CD4-positive, alpha-beta T cell treated with Interleukin-15 for 1 hour (primary cell): ENCODE results near the gene PRUNE1.
A peak's percentile ranks its signal among the peaks of the same experiment; 100 is the strongest.

ENCODE experiments used
- DNase-seq: peaks from one replicate; pipeline ENCODE4 v3.0.0-alpha.2; 2020

The PRUNE1 gene

DNA sequence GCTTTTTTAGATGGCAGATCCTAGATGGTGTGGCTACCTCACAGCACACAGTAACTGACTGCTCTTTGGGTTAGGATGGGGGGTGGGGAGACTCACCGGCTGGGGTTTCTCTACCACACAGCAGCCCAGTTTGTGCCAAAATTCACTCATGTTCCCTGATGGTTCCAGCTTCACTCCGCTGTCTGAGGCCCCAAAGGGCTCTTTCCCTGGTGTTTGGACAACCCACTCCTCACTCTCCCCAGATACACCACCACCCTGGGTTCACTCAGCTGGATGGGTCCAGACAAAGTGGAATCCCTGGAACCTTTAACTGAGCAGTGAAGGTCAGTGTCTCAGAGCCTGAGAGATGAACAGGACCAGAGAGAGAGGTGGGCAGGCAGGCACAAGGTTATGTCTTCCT lies 47.3 kb downstream of the PRUNE1 start:
- DNase-seq: no peak

DNA sequence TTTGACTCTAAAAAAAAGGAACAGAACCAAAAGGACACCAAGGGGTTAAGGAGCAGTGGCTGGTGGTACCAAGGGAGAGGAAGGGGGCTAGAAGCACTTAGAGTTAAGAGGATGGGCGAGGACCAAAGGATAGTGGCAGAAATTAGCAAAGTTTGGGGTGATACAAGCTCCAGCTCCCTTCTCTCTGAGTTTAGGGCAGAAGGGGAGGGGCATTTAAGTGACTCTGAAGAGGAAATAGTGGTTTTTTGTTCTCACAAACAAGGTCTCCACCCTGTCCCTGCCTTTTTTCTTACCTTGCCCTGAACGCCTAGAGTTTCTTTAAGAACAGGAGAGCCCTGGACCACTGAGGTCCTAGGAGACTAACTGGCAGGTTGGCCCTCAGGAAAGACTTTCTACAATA lies 47.9 kb downstream of the PRUNE1 start:
- DNase-seq: peak; percentile 49

DNA sequence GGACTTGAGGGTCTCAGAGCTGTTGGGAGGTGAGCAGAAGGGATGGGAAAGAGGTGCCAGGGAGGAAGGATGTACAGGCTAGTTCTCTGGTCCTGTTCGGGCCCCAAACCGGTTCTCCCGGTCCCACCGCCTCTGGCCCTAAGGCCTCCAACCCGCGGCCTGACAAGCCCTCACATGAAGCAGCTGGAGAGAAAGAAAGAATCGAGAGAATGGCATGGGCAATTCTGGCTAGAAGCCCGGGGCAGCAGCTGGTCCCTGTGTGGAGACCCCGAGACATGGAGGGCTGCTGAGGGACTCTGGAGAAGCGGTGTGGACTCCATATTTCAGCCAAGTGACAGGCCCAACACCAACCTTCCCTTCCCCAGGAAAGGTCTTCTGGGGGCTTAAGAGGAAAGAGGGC lies 50.4 kb downstream of the PRUNE1 start:
- no peak for DNase-seq

DNA sequence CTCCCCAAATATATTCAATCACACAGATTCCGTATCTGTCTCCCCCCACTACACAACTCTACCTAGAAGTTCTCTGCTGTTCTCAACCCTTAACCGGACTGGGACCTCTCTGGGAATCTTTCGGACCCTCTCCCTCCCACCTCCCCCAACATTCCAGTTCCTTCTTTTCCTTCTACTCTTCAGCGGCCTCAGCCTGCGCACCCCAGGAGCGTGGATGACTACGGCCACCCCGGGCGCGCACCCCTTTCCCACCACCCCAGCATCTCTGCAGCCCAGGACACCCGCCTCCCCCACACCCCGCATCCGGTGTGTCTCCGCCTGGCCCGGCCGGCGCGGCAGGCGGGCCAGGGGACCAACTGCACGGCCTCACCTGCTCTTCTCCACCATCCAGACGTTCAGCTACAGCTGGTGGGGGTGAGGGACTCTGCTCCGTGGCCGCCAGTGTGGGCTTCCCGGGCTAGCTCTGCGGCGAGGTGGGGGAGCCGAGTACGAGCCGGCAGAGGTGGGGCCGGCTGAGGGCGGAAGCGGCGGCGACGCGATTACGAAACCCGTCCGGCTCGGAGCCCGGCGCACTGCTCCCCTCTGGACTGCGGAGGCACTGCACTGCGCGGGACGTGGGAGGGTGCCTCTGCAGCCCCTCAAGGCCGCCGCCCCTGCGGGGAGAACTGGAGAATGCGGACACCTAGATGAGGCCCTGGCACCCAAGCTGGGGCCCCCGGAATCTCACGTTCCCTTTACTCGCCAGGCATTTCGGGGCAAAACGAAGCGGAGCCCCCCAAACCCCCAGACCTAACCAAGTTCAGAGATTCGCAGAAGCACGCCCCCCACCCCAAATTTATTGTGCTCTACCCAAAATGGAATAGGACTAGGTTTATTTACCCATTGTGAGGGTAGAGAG lies 51.1 kb downstream of the PRUNE1 start, which contains the start of gene CDC42SE1:
Gene CDC42SE1, minus strand, starts transcription at position 514 of the 898 bp plus-strand sequence. CDS start 3,892 bp downstream, outside the sequence.
- DNase-seq: peak; percentile 89

DNA sequence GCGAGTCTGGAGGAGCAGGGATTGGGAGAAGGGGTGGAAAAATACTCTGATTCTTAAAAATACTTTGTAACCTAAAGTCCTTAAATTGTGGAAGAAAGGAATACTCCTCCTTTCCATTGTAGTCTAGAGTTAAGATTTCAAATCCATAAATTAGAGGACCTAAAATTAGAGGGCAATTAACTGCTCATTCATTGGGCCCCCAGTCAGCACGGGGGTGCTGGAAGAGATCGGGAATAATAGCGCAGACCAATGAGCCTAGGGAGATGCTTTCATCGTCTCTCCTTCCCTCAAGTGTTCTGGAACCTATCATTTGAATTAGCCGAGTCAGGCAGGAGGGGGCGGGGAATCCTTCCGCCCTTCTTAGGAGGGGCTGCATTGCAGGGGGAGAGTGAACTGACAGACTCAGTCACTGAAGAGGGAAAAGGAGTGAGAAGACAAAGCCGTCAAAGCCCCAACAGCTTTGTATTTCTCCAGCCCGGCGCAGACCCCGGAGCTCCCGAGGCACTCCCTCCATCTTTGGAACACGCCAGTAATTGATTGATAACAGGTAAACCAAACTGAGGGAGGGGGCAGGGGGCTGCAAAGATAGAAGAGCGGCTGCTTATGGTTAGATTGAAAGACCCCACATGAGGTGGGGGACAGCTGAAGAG lies 51.9 kb downstream of the PRUNE1 start, which contains the start of gene MLLT11:
Gene MLLT11, plus strand, starts transcription at position 391 of the 650 bp plus-strand sequence. CDS start 6,828 bp downstream, outside the sequence.
- DNase-seq: no peak

DNA sequence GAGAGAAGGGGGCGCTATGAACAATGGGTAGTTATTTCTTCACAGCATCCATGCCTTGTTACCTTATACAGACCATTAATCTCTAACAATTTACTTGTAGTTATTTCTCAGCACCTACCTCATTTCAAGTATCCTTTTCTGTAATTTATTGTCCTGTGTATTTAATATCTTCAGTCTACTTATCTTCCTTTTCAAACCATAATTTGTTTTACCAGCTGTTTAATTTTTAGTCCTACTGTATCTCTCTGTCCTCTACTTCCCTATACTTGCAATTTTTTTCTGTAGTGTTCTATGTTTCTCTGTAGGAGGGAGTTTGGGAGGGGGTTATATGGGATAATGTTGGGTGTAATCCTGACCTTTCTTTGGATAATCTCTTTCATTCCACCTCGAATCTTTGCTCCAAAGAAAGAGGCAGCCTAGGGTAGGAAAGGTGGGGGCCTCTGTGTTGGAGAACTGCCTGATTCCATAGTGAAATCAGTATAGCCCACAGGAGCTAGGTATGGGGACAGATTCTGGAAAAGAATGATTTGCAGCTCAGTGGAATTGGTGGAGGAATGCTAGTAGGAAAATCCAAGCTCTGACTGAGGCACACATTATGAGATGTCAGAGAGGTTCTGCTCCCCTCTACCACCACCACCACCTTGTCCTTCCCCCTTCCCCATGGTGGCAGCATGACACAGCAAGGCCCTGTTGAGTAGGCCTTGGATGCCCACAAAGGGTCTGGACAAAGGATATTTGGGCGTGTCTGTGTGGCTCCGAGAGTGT lies 52.6 kb downstream of the PRUNE1 start:
- no peak for DNase-seq

DNA sequence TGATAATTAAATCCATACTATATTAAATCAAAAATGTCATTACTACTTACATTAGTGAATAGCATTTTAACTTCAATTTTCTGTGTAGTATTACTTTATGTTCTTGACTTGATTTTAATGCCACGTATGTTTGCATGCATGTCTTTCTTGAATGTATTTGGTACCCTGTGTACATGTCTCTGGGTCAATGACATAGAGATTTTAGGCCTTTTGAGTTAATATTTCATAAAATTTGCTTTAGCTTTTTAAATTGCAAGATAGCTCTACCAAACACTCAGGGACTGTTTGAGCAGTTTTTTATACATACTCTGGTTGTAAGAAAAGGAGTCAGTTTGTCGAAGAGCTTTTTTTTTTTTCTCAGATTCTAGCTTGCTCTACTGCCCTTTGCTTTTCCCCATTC lies 53.5 kb downstream of the PRUNE1 start:
- no peak for DNase-seq

DNA sequence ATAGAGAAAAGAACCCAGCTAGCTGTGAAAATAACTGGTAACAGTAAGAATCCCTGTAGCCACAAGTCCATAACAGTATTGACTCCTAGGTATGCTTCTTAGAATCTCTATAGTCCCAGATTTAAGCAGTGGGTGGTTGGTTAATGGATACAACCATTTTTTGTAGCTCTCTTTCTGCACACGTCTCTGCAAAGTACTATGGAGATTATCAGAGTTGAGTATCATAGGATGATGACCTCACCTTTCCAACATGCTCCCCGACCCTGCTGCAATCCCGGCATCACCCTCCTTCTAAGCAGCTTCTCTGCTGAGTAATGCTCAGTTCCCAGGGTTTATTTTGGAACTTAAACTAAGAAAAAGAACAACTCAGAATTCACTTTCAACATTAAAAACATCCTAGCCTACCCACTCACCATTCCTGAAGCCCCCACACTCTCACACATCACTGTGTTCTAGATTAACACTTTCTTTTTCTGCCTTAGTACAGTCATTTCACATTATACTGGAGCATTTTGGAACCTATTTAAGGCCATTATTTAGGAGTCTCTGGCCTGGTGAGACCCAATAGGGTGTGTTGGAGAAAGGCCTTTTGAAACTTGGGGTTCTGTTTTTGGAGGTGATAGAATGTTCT lies 54.6 kb downstream of the PRUNE1 start:
- no peak for DNase-seq

DNA sequence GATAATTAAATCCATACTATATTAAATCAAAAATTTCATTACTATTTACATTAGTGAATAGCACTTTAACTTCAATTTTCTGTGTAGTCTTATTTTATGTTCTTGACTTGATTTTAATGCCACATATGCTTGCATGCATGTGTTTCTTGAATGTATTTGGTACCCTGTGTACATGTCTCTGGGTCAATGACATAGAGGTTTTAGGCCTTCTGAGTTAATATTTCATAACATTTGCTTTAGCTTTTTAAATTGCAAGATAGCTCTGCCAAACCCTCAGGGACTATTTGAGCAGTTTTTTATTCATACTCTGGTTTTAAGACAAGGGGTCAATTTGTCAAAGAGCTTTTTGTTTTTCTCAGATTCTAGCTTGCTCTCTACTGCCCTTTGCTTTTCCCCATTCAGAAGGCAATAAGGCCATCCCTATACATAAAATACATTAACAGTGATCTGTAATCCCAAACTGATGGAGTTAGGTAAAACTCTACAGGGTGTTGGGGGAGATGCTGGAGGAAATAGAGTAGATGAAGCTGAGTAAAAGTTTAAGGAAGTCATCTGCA lies 56.9 kb downstream of the PRUNE1 start:
- DNase-seq: no peak

DNA sequence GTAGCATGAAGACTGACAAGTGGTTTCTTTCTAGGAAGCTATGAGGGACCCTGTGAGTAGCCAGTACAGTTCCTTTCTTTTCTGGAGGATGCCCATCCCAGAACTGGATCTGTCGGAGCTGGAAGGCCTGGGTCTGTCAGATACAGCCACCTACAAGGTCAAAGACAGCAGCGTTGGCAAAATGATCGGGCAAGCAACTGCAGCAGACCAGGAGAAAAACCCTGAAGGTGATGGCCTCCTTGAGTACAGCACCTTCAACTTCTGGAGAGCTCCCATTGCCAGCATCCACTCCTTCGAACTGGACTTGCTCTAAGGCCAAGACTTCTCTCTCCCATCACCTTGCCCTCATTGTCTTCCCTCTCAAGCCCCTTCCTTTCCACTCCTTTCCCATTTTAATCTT lies 58.9 kb downstream of the PRUNE1 start:
- DNase-seq: no peak

DNA sequence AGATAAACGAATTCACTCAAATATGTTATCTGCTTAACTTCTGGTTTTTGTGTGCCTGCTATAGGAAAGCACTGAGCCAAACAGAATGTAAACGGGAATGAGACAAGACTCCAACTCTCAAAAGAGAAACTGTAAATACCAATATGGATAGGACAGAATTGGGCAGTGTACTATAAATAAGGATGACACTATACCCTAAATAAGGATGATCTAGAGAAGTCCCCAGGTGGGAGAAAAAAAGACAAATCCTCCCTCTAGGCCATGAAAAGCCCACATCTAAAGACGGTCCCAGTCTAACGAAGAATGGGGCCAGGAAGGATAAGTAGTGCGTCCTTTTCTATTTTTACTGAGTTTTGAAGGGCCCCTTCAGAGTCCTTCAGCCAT lies 60.8 kb downstream of the PRUNE1 start:
- DNase-seq: no peak

DNA sequence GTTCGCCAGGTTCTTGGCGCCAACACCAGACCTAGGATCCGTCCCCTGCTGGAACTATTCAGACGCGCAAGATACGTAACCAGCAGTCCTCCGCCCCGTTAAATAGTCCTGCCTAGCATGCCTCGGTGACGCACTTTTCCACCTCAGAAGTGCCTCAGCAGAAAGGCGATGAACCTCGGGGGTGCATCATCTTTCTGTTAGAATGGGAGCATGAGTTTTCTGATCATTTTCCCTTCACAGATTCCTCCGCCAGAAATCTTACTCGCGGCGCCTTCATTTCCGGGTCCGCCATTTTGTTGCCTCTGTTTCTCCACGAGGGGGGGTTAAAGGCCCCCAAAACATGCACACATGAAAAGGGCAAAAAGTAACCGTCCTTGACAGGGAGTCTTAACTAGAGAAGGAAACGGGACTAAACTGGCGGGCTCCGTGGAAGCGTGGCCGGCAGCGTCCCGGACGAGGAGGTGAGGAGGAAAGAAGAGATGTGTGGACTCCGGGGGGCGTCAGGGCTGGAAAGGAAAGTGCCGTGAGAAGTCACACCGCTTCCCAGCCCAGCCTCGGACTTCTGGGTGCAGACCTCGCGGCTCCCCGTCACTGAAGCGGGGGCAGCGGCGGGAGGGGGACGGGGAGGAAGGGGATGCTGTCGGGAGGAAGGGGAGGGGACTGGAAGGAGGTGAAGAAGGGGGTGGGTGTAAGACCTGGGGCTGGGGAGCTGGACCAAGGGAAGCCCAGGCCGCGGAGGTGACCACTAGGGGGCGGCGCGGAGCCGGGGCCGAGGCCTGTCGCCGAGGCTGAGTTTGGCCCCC lies 62.4 kb downstream of the PRUNE1 start, which contains the start of gene GABPB2:
Gene GABPB2, plus strand, starts transcription at position 288 of the 803 bp plus-strand sequence. CDS start 17,429 bp downstream, outside the sequence.
- DNase-seq: peak; percentile 88

DNA sequence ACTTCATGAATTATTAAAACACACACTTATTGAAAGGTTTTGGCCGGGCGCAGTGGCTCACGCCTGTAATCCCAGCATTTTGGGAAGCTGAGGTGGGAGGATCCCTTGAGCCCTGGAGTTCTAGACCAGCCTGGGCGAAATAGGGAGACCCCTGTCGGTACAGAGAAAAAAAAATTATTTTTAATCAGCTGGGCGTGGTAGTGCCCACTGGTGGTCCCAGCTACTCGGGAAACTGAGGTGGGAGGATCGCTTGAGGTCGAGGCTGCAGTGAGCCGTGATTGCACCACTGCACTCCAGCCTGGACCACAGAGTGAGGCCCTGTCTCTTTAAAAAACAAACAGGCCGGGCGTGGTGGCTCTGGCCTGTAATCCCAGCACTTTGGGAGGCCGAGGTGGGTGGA lies 64.0 kb downstream of the PRUNE1 start:
- DNase-seq: no peak
